WI38 (cell line): Measurements from ENCODE around the gene MCM10.

Source experiments
- H3K4me3 ChIP-seq: 2 replicates; pipeline ENCODE4 v1.5.1; 2011; ENCODE audit warnings: low read depth, mild to moderate bottlenecking, control low read depth, low read length
- TF ChIP-seq, protein P1 (sequence below): IDR thresholded peaks from 2 replicates; pipeline ENCODE4 v1.5.1; 2012; ENCODE audit warnings: low read depth, mild to moderate bottlenecking, control low read depth, low read length

MCM10 gene

DNA sequence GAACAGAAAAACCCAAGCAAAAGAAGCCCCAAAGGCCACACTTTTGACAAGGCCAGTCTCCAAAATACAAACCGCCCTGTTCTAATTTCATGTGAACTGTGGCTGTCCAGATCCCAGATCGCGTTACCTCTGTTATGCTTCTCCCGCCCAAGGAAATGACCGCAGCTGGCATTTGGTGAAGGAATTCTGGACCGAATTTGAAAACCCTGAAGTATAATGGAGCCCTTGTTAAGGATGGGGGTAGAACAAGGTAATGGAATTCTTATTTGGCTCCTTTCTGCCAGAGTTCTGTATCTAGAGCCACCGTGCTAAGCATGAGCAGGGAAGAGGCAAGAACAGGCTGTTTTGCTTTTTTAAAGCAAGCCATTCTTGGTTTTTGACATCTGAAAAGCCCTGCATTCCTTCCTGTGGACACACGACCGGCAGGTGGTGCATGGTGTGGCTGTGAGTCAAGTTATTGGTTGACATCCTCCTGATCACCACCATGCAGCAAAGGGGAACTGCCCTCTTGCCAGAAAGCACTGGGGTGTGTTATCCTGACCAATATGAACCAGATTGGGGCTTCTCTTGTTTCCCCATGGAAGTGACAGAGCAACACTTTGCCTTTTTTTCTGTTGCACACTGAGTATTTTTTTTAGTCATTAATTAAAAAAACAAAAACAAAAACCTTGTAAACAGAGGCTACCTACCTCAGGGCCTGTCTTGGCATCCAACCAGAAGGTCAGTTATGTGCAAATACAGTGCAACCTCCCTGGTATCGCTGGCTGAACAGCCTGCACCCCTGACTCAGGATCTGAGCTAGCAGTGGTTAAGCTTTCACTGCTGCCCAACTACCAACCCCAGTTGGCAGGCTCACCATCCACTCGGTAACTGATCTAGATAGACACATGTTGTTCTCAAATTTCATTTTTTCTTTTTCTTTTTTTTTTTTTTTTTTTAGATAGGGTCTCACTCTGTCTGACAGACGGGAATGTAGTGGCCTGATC, 58.6 kb downstream of the MCM10 start:
- H3K4me3 ChIP-seq: no peak overlapping the region
- TF ChIP-seq, protein P1, sequence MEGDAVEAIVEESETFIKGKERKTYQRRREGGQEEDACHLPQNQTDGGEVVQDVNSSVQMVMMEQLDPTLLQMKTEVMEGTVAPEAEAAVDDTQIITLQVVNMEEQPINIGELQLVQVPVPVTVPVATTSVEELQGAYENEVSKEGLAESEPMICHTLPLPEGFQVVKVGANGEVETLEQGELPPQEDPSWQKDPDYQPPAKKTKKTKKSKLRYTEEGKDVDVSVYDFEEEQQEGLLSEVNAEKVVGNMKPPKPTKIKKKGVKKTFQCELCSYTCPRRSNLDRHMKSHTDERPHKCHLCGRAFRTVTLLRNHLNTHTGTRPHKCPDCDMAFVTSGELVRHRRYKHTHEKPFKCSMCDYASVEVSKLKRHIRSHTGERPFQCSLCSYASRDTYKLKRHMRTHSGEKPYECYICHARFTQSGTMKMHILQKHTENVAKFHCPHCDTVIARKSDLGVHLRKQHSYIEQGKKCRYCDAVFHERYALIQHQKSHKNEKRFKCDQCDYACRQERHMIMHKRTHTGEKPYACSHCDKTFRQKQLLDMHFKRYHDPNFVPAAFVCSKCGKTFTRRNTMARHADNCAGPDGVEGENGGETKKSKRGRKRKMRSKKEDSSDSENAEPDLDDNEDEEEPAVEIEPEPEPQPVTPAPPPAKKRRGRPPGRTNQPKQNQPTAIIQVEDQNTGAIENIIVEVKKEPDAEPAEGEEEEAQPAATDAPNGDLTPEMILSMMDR: no peak

GRCh38 chr10:13221572-13221971, 60.2 kb downstream of the MCM10 start:
- TF ChIP-seq, protein P1: no peak
- H3K4me3 ChIP-seq: no peak overlapping the region

GRCh38 chr10:13222151-13222550, 60.8 kb downstream of the MCM10 start:
- no peak overlapping the region for H3K4me3 ChIP-seq
- TF ChIP-seq, protein P1: no peak

- H3K4me3 ChIP-seq: no peak overlapping the region
These were observed 61.2 kb downstream of the MCM10 start for GRCh38 chr10:13222566-13222965.

DNA sequence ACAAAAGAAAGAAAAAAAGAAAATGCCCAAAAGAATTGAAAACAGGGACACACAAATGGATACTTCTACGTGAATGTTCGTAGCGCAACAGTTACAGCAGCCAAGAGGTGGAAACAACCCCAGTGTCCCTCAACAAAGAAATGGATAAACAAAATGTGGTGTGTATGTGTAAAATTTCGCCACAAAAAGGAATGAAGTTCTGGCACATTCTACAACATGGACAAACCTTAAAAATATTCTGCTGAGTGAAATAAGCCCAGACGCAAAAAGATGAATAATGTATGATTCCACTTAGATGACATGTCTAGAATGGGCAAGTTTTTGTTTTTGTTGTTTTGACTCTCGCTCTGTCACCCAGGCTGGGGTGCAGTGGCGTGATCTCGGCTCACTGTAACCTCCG, 61.9 kb downstream of the MCM10 start:
- H3K4me3 ChIP-seq: no peak overlapping the region
- TF ChIP-seq, protein P1: no peak

More at GRCh38 chr10:13222566-13222965, 61.2 kb downstream of the MCM10 start:
- TF ChIP-seq, protein P1: no peak

- H3K4me3 ChIP-seq: no peak overlapping the region
- TF ChIP-seq, protein P1: no peak
These were observed 63.0 kb downstream of the MCM10 start for GRCh38 chr10:13224210-13224995.
